ENCODE measurements around the gene ASB2. TPM values are rescaled to one million over a fixed set of nuclear protein-coding genes. Genes with fewer than 3 reads are reported as not detected.

The ASB2 gene
- total and polyA plus RNA-seq, 4 donors: 9.1 to 57.0 (median 39.1) TPM

GRCh38 chr14:93953263-93953662 lies 23.1 kb downstream of the ASB2 start:
- Histone ChIP-seq H3K9me3 (ENCODE audit: control insufficient read depth, low read length) (no peaks in the 10 kb centered on the region), H3K27ac (ENCODE audit: low read depth in 1 of 2, low read length in 2 of 2) (no peak overlapping the region), H3K4me1 (ENCODE audit: control insufficient read depth in 1 of 2, insufficient read depth in 2 of 2, low read length in 2 of 2) (no peaks in the 10 kb centered on the region), H3K27me3 (ENCODE audit: control insufficient read depth in 1 of 2, insufficient read depth in 2 of 2, low read length in 1 of 2) (no peaks in the 10 kb centered on the region), H3K36me3 (ENCODE audit: control insufficient read depth in 1 of 2, insufficient read depth in 2 of 2, low read length in 1 of 2) (no peaks in the 10 kb centered on the region), H3K4me3 (ENCODE audit: low read length in 2 of 2) (no peak overlapping the region)
- 70 to 71% methylated on average over 14 of the region's 14 CpGs for WGBS, 2 donors
- DNase-seq: no peak
- no peak for ATAC-seq (ENCODE audit: low FRiP score)
- intact Hi-C loops (cut with DNase I): no loop called here

- intact Hi-C loops (cut with DNase I): no loop called here
- DNase-seq (no peak), ATAC-seq (ENCODE audit: low FRiP score) (no peak)
- Histone ChIP-seq H3K36me3 (ENCODE audit: control insufficient read depth in 1 of 2, insufficient read depth in 2 of 2, low read length in 1 of 2) (no peaks in the 10 kb centered on the region), H3K27ac (ENCODE audit: low read depth in 1 of 2, low read length in 2 of 2) (no peak overlapping the region), H3K9me3 (ENCODE audit: control insufficient read depth, low read length) (no peaks in the 10 kb centered on the region), H3K27me3 (ENCODE audit: control insufficient read depth in 1 of 2, insufficient read depth in 2 of 2, low read length in 1 of 2) (no peaks in the 10 kb centered on the region), H3K4me1 (ENCODE audit: control insufficient read depth in 1 of 2, insufficient read depth in 2 of 2, low read length in 2 of 2) (no peaks in the 10 kb centered on the region), H3K4me3 (ENCODE audit: low read length in 2 of 2) (no peak overlapping the region)
- 81 to 85% methylated on average over 3 of the region's 3 CpGs for WGBS, 2 donors
These were observed 23.5 kb downstream of the ASB2 start for GRCh38 chr14:93952829-93953228.

- 60 to 67% methylated on average over 7 of the region's 7 CpGs for WGBS, 2 donors
- intact Hi-C loops (cut with DNase I): no loop called here
- Histone ChIP-seq H3K27ac (ENCODE audit: low read depth in 1 of 2, low read length in 2 of 2) (no peak overlapping the region), H3K27me3 (ENCODE audit: control insufficient read depth in 1 of 2, insufficient read depth in 2 of 2, low read length in 1 of 2) (no peaks in the 10 kb centered on the region), H3K4me1 (ENCODE audit: control insufficient read depth in 1 of 2, insufficient read depth in 2 of 2, low read length in 2 of 2) (no peaks in the 10 kb centered on the region), H3K9me3 (ENCODE audit: control insufficient read depth, low read length) (no peaks in the 10 kb centered on the region), H3K36me3 (ENCODE audit: control insufficient read depth in 1 of 2, insufficient read depth in 2 of 2, low read length in 1 of 2) (peaks cover 0 to 4% of the 10 kb centered on the region in 2 donors), H3K4me3 (ENCODE audit: low read length in 2 of 2) (no peak overlapping the region)
- no peak for ATAC-seq (ENCODE audit: low FRiP score)
- DNase-seq: no peak
These were observed 24.5 kb downstream of the ASB2 start for GRCh38 chr14:93951635-93952540.

GRCh38 chr14:93950948-93951634 lies 25.3 kb downstream of the ASB2 start:
- Histone ChIP-seq H3K4me1 (ENCODE audit: control insufficient read depth in 1 of 2, insufficient read depth in 2 of 2, low read length in 2 of 2) (no peaks in the 10 kb centered on the region), H3K9me3 (ENCODE audit: control insufficient read depth, low read length) (no peaks in the 10 kb centered on the region), H3K27me3 (ENCODE audit: control insufficient read depth in 1 of 2, insufficient read depth in 2 of 2, low read length in 1 of 2) (no peaks in the 10 kb centered on the region), H3K27ac (ENCODE audit: low read depth in 1 of 2, low read length in 2 of 2) (no peak overlapping the region), H3K36me3 (ENCODE audit: control insufficient read depth in 1 of 2, insufficient read depth in 2 of 2, low read length in 1 of 2) (peaks cover 0 to 8% of the 10 kb centered on the region in 2 donors), H3K4me3 (ENCODE audit: low read length in 2 of 2) (no peak overlapping the region)
- 82 to 87% methylated on average over 20 of the region's 20 CpGs for WGBS, 2 donors
- no peak for ATAC-seq (ENCODE audit: low FRiP score)
- DNase-seq: no peak
- intact Hi-C loops (cut with DNase I): no loop called here

- peaks cover 0 to 8% of the 10 kb centered on the region in 2 donors for H3K36me3 ChIP-seq (ENCODE audit: control insufficient read depth in 1 of 2, insufficient read depth in 2 of 2, low read length in 1 of 2)
- no peaks in the 10 kb centered on the region for H3K9me3 ChIP-seq (ENCODE audit: control insufficient read depth, low read length)
- H3K4me3 ChIP-seq (ENCODE audit: low read length in 2 of 2): no peak overlapping the region
- 48 to 50% methylated on average over 13 of the region's 13 CpGs for whole genome bisulfite sequencing, 2 donors
- no peaks in the 10 kb centered on the region for H3K4me1 ChIP-seq (ENCODE audit: control insufficient read depth in 1 of 2, insufficient read depth in 2 of 2, low read length in 2 of 2)
- intact Hi-C loops (cut with DNase I): no loop called here
- peak overlapping the region in 1 of 2 donors; percentile 7 for H3K27ac ChIP-seq (ENCODE audit: low read depth in 1 of 2, low read length in 2 of 2)
- no peaks in the 10 kb centered on the region for H3K27me3 ChIP-seq (ENCODE audit: control insufficient read depth in 1 of 2, insufficient read depth in 2 of 2, low read length in 1 of 2)
- no peak for ATAC-seq (ENCODE audit: low FRiP score)
- DNase-seq: no peak
These were observed 26.8 kb downstream of the ASB2 start for GRCh38 chr14:93949511-93950075.

- Histone ChIP-seq H3K27me3 (ENCODE audit: control insufficient read depth in 1 of 2, insufficient read depth in 2 of 2, low read length in 1 of 2) (no peaks in the 10 kb centered on the region), H3K27ac (ENCODE audit: low read depth in 1 of 2, low read length in 2 of 2) (no peak overlapping the region), H3K4me1 (ENCODE audit: control insufficient read depth in 1 of 2, insufficient read depth in 2 of 2, low read length in 2 of 2) (no peaks in the 10 kb centered on the region), H3K9me3 (ENCODE audit: control insufficient read depth, low read length) (no peaks in the 10 kb centered on the region), H3K4me3 (ENCODE audit: low read length in 2 of 2) (no peak overlapping the region), H3K36me3 (ENCODE audit: control insufficient read depth in 1 of 2, insufficient read depth in 2 of 2, low read length in 1 of 2) (peaks cover 0 to 8% of the 10 kb centered on the region in 2 donors)
- DNase-seq (no peak), ATAC-seq (ENCODE audit: low FRiP score) (no peak)
- intact Hi-C loops (cut with DNase I): no loop called here
- WGBS, 2 donors: 84% methylated on average over 19 of the region's 19 CpGs
These were observed 29.1 kb downstream of the ASB2 start for GRCh38 chr14:93947282-93947681.

- DNase-seq (no peak), ATAC-seq (ENCODE audit: low FRiP score) (no peak)
- H3K36me3 ChIP-seq (ENCODE audit: control insufficient read depth in 1 of 2, insufficient read depth in 2 of 2, low read length in 1 of 2): peaks cover 0 to 8% of the 10 kb centered on the region in 2 donors
- H3K27ac ChIP-seq (ENCODE audit: low read depth in 1 of 2, low read length in 2 of 2): no peak overlapping the region
- H3K27me3 ChIP-seq (ENCODE audit: control insufficient read depth in 1 of 2, insufficient read depth in 2 of 2, low read length in 1 of 2): no peaks in the 10 kb centered on the region
- intact Hi-C loops (cut with DNase I): no loop called here
- H3K4me1 ChIP-seq (ENCODE audit: control insufficient read depth in 1 of 2, insufficient read depth in 2 of 2, low read length in 2 of 2): no peaks in the 10 kb centered on the region
- 85 to 86% methylated on average over 7 of the region's 7 CpGs for WGBS, 2 donors
- no peaks in the 10 kb centered on the region for H3K9me3 ChIP-seq (ENCODE audit: control insufficient read depth, low read length)
- no peak overlapping the region for H3K4me3 ChIP-seq (ENCODE audit: low read length in 2 of 2)
These were observed 29.8 kb downstream of the ASB2 start for GRCh38 chr14:93946541-93947090.

GRCh38 chr14:93946104-93946503 lies 30.3 kb downstream of the ASB2 start:
- 83 to 85% methylated on average over 6 of the region's 6 CpGs for WGBS, 2 donors
- ATAC-seq (ENCODE audit: low FRiP score): no peak
- no peak for DNase-seq
- Histone ChIP-seq H3K9me3 (ENCODE audit: control insufficient read depth, low read length) (no peaks in the 10 kb centered on the region), H3K4me3 (ENCODE audit: low read length in 2 of 2) (no peak overlapping the region), H3K36me3 (ENCODE audit: control insufficient read depth in 1 of 2, insufficient read depth in 2 of 2, low read length in 1 of 2) (peaks cover 0 to 8% of the 10 kb centered on the region in 2 donors), H3K27me3 (ENCODE audit: control insufficient read depth in 1 of 2, insufficient read depth in 2 of 2, low read length in 1 of 2) (no peaks in the 10 kb centered on the region), H3K27ac (ENCODE audit: low read depth in 1 of 2, low read length in 2 of 2) (no peak overlapping the region), H3K4me1 (ENCODE audit: control insufficient read depth in 1 of 2, insufficient read depth in 2 of 2, low read length in 2 of 2) (no peaks in the 10 kb centered on the region)
- intact Hi-C loops (cut with DNase I): no loop called here
